Erythroblast (primary cell): ENCODE data around the gene SORL1.

Experiments
- GATA1 ChIP-seq: IDR thresholded peaks from 2 replicates; pipeline ENCODE4 v1.6.1; 2011; ENCODE audit warnings: low read depth, mild to moderate bottlenecking, control low read depth, low read length, moderate library complexity
- POLR2A ChIP-seq: IDR thresholded peaks from 2 replicates; pipeline ENCODE4 v1.6.1; 2011; ENCODE audit warnings: mild to moderate bottlenecking, low read length

DNA sequence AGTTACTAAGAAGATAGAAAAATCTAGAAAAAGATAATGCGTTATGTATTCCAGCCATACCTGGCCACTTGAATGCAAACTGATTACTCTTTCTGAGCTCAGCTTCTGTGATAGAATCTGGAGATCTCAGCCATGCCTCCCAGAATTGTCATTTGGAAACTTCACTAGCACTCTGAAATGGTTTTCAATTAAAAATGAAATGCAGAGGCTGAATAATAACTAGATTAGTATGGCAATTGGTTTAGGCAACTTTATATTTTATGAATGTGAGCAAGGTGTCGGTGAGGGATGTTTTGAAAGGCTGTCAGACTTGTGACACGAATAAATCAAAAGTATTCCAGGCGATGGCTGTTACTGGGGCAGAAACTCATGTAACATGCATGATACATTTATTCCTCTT, 129.5 kb downstream of the SORL1 start:
- TF ChIP-seq POLR2A (no peak), GATA1 (no peak)
